Stomach (tissue), 4 donors: ENCODE data around the gene SLC28A1.

Experiments used
- EP300 ChIP-seq: sonication (generic); formaldehyde crosslinking; IDR thresholded peaks from one replicate; pipeline ENCODE4 v1.6.1; 2017; ENCODE audit warnings: antibody characterized with exemption
- POLR2A ChIP-seq, 4 donors: fragments of 450-650 bp; IDR thresholded peaks; one replicate each; pipeline ENCODE4 v1.6.1; 2016; ENCODE audit warnings: antibody characterized with exemption in 4 of 4, control low read depth in 2 of 4, mild to moderate bottlenecking in 1 of 4, moderate library complexity in 1 of 4

- TF ChIP-seq EP300 = no peak
- TF ChIP-seq POLR2A (IDR thresholded peaks at IDR 0.05) = no peak
Measured at GRCh38 chr15:84940399-84940798, 55.9 kb downstream of the SLC28A1 start.
